CD4-positive, alpha-beta T cell treated with Interleukin-15 for 4 hours (primary cell): ENCODE measurements around the gene CREBBP.

Experiments used
- DNase-seq: peaks from one replicate; pipeline ENCODE4 v3.0.0-alpha.2; 2020; ENCODE audit warnings: low spot score

The CREBBP gene

DNA sequence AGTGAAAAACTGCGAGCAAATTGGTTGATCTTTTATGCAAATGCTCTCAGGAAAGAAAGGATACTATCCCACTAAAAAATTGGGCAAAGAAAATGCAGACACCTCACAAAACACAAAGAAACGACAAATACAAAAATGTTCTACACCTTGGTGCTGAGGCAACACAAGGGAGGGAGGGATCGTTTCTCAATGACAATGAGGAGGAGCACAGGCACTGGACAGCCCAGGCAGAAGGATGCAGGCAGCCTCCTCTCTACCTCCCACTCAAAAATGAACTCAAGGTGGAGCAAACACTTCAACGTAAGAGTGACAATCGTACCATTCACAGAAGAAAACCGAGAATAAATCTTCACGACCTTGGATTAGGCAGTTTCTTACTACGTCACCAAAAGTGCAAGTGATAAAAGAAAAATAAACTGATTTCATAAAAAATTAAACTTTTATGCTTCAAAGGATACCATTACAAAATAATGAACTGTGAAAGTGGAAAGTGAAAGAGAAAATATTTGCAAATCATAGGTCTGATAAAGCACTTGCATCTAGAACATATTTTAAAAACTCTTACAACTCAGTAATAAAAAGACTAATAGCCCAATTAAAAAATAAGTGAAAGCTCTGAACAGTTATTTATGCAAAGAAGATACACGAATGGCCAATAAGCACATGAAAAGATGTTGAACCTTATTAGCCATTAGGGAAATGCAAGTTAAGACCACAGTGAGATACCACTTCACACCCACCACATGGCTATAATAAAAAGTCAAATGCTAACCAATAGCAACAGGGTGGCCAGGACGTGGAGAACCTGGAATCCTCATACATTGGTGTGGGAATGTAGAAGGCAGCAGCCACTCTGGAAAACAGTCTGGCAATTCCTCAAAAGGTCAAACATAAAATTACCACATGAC lies 82.4 kb downstream of the CREBBP start:
- no peak for DNase-seq

DNA sequence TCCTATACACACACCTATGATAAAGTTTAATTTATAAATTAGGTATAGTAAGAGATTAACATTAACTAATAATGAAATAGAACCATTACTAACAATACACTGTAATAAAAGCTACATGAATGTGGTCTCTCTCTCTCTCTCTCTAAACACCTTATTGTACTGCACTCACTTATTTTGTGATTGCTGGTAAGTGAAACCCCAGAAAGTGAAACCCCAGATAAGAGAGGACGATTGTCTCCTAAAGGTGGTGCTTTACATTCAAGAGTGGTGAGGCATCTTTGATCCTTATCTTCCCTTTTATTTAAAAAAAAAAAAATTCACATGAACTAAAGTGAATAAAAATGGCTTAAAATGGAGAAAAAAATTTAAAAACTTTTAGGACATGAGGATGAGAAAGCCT lies 83.0 kb downstream of the CREBBP start:
- DNase-seq: peak; percentile 41

DNA sequence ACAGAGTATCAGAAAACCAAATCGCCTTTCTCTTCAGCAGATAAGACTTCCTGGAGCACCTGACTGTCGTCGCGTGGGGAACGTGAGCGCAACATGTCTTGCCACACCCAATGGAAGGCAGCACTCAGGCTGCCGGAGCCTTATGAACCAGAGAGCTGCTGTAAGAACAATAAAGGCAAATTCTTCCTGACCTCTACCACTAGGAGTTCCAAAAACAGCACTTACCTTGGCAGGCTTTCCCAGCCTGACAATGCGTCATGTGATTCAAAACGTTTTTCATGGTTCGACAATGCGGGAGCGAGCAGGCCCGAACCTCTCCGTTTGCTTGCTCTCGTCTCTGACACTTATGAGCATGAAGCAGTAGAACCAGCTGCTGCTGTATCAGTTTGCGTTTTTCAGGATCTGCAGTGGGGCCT lies 87.3 kb downstream of the CREBBP start:
- no peak for DNase-seq

DNA sequence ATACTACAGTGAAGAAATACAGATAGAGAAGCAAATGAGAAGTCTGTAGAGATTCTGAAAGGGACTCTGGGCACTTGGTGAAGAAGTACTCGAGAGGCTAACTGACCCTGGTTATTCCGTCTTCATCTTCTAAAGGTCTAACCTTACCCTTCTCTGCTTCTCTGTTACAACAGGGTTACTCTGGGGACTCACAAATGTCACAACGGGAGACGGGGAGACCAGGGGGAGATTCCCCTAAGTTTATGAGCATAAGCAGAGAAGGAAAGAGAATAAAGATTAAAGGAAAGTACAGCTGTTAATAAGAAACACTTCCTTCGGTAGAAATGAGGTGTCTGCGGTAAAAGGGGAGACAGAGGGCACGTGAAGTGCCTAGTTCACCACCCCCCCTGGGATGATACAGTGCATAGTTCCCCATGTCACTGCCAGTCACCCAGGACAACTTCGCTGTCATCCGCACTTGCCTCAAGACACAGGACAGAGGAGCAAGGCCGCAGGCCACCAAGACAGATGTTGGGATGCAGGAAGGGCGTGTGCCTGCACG lies 88.0 kb downstream of the CREBBP start:
- no peak for DNase-seq

DNA sequence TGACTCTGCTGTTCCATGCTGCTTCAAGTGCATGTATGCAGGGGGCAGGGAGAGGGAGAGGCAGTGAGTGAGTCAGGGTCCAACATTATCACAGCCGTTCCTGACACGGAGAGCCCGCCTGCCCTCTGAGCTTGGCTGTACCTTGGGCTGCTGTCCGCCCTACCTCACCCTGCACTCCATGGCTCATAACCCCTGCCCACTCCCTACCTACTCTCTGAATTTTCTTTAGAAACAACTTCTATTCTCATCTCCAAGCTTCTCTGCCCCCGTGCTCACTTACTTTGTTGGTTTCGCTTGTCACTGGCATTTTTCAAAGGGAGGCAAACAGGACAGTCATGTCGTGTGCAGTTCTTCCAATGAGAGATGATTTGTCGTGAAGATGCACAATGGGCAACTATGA lies 88.8 kb downstream of the CREBBP start:
- DNase-seq: no peak

DNA sequence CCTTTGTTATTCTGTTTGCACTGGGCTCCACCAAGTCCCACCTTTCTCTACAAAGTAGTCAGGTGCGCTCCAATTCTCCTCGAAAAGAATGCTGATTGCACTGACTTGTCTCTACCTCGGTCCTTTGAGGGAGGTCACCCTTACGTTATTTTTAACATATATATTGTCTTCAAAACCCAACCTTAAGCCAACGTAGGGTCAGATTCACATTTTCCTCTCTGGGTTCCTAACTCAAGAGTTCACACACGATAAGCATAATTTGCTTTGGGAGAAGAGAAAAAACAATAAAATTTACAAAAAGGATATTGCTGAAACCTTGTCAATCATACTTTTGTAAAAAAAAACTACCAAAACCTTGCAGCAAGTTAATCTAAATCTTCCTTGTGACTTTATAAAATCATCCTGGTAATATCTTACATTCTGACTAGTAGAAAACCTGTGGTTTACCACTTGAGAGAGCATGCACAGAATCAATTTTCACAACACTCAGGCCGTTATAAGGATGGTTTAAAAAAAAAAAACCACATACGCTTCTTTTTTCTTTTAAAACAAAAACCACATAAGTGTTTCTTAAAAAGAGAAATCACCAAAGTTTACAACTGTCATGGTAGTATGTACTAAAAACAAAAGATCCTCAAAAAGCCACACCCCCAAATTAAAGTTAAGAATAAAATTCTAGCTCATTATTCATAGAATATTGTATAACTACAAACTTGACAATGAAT lies 91.0 kb downstream of the CREBBP start:
- peak; percentile 53 for DNase-seq

DNA sequence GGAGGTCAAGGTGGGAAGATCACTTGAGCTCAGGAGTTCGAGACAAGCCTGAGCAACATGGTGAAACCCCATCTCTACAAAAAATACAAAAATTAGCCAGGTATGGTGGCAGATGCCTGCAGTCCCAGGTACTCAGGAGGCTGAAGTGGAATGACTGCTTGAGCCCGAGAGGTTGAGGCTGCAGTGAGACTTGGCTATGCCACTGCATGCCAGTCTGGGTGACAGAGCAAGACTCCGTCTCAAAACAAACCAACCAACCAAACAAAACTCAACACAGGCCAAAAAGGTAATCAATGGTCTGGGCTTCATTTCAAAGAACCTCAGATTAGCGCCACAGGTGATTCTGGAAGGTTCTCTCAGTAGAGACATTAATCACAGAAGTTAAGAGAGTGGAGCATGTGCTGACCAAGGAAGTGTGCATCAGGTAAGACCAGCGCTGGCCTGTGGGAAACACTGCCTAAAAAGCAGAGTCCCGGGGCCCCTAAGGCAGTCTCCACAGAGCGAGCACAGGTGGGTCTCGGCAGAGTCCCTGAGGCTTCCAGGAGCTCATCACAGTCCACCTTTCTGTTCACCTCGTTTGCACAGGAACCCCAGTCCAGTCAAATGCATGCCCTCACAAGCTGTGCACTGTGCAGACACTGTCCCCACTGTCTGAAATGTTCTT lies 91.7 kb downstream of the CREBBP start:
- no peak for DNase-seq

DNA sequence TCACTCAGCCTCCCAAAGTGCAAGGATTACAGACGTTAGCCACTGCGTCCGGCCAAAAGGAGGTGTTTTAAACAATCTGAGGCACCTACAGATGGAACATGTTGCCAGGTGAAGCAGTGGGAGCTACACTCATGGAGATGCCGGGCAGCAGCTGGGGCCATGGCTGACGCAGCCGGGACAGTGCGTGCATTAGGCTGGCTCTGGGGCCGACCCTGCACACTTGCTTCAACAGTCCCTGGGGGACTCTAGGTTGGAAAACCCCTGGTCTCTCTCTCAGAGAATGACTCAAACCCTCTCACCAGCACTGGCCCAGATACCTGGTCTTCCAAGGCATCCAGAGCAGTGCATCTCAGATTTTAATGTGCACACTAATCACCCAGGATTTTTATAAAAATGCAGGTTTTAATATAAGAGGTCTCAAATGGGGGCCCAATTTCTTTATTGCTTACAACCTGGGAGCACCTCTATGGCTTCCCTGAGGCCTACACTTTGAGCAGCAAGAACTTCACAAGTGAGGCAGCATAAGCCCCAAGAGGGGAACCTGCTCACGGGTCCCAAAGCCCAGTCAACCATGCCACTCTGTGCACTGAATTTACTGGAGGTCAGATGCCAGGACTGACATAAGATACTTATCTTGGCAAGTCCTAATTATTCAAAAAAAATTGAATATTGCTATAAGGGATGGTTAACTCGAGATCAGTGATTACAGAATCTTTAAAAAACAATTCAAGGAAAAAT lies 92.4 kb downstream of the CREBBP start:
- no peak for DNase-seq

DNA sequence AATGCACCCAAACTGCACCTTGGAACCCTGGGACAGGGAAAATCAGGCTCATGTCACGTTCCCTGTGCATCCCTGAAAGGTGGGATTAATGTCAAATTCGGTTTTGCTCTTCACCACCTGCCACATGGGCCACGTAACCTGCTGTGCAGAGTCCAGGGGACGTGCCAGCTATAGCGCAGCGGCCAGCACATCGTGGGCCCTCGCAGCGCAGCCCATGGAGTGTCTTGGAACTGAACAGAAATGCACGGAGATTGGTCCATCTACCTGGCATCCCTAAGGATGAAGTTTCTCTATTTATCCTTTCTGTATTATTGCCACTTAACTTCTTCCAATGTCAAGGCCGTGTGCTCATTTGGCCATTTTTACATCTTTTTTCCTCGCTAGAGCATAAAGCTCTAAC lies 95.1 kb downstream of the CREBBP start:
- no peak for DNase-seq

DNA sequence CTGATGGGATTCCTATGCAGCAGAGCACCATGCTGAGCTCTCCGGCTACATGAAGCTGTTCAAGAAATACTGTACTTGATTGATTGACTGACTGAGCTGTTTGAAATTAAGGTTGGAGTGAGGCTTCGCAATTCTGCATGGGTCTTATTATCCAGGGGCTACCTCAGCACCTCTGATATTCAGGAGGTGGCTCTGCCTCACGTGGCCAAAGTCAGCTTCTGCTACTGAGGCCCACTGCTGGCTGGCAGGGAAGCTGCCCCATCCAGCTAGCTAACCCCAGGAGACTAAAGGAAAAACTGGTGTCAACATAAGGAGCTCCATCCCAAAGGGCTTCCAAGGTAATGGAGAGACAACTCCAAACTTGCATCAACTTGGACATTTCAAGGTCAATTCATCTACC lies 97.0 kb downstream of the CREBBP start:
- DNase-seq: no peak

DNA sequence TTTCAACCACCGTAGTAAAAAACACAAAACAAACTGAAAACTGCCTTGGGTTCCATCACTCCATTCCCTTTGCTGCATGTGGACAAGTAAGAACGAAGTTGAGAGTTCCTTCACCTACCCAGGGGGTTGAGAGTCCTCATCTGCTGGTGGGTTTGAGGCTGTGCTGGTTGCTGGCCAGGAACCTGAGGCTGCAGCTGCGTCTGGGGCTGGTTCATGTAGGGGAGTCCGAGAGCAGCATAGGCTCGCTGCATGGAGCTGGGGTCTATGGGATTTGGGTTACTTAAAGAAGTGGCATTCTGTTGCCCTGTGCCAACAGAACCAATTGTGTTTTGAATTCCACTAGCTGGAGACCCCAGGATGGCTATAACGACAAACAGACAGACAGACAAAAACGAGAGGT lies 97.9 kb downstream of the CREBBP start:
- DNase-seq: no peak

DNA sequence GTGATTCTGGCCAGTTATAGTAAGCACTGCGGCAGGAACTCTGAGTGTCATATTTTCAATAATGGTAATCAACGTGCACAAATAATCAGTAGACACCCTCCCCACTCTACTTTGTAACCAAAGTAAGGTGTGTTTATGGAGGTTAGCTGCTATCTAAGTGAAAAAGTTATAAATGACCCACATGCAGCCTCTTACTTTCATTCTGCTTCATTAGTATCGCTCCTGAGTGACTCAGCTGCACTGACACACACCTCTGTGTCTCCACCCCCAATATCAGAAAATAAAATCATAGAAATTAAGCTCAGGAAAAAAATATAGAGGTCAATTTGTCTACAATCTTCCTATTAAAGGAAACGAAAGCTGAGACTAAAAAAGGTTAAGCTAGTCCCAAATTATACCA lies 99.1 kb downstream of the CREBBP start:
- no peak for DNase-seq

DNA sequence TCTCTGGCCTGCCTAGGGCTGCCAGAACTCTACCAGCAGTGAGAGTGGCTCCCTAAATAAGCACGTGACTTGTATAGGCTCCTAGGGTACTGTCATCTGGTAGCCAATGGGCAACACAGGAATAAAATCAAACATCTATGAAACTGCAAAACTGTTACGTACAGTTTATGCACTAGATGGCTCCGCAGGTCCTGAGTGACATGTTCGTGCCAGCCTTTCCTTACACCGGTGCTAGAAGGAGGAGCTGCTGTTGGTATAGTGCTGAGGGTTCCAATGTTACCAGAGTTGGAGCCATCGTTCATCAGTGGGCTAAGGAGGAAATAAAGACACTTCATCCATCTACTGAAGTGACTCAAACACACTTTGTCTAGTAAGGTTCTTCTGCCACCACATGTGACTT lies 99.9 kb downstream of the CREBBP start:
- no peak for DNase-seq

DNA sequence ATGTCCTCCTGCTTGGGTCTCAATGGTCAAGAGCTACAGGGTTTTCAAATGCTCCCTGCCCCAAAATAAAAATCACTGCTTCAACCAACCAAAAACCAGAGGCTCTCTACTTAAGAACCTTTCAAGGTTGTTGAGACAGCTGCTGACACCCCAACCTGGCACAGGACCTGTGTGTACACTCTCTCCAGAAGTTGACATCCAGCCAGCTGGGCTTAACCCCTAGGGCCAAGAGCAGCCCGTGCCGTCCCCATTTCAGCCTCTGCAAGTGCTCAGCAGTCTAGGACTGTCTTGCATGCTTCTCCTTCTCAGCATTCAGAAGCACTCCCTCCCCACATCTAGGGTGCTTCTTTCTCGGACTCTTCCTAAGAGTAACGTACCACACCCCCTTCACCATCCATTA lies 104.2 kb downstream of the CREBBP start:
- DNase-seq: no peak

DNA sequence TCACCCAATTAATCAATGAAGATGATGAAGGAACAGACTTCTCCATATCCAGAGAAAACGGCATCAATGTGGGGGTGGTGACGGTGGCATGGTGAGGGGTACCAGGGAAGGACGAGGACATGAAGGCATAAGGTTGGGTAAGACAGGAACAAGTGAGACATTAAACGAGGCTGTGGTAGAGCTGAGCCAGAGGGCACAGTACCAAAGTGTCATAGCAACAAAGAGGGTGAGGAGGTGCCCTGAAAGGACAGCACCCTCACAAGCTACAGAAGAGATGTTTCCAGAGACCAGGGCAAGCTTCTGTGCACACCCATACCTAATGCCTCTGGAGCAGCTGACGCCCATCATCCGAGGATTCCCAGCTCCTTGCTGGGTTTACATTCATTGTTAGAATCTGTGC lies 105.7 kb downstream of the CREBBP start:
- no peak for DNase-seq

DNA sequence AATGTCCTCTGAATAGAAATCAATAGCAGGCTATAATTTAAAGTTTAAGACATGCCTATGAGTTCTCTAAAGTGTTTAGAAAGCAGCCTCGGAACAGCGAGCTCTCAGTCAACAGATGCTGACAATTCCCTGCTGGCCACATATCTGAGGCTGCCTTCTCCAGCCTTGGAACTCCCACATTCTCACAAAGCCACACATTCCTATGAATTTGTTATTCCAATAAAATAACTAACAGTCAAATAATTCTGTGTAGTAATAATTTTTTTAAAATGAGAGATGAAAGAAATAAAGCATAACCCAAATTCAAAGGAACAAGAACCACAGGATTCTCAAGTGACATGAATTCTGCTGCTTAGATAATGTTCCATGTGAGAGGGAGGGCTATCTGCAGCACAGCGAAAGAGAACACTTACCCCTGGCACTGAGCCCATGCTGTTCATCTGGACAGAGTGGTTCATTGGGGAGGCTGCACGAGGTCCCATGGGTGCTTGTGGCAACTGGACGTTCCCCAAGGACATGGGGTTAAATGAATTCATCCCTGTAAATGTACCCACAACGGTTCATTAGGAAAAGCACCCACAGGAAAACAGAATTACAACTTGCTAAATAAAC lies 106.3 kb downstream of the CREBBP start:
- no peak for DNase-seq

DNA sequence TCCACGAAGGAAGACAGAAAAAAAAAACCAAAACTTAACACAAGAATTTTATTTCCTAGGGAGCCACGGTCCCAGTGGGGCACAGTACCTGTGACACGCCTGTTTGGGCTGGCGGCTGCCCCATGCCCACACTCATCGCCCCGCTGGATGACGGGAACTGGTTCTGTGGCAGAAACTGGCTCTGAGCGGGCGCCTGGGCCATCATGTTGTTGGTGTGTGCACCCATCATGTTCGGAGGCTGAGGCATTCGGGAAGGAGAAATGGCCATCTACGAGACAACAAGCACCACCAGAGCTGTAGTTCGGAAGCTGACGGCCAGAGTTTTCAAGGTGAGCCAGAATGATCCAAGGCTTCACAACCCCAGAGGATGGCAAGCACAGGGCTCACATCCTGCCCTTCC lies 106.8 kb downstream of the CREBBP start:
- no peak for DNase-seq

DNA sequence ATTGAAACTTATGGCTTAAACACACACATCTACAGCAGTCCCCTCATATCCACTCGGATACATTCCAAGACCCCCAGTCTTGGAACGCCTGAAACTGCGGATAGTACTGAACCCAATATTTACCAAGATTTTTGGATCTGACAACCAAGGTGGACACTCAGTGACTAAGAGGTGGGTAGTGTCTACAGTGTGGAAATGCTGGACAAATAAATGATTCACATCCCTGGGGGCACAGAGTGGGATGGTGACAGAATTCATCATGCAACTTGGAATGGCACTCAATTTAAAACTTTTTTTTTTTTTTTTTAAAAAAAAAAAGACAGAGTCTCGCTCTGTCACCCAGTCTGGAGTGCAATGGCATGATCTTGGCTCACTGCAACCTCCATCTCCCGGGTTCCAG lies 109.0 kb downstream of the CREBBP start:
- DNase-seq: no peak

DNA sequence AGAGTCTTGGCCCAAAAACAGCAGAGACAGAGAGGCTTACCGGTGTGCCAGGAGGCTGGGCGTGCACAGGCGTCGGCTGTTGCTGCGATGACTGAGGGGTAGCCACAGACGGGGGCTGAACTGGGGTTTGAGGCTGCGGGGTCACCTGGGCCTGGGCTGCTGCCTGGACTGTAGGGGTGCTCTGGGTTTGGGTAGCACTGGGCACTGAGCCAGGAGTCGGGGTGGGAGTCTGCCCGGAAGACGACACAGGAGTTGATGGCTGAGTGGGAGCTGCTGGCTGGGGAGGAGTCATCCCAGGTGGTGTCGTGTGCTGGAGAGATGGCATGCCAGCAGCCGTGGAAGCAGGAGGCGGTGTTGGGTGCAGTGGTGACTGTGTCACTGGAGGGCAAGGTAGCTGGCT lies 110.0 kb downstream of the CREBBP start:
- no peak for DNase-seq

DNA sequence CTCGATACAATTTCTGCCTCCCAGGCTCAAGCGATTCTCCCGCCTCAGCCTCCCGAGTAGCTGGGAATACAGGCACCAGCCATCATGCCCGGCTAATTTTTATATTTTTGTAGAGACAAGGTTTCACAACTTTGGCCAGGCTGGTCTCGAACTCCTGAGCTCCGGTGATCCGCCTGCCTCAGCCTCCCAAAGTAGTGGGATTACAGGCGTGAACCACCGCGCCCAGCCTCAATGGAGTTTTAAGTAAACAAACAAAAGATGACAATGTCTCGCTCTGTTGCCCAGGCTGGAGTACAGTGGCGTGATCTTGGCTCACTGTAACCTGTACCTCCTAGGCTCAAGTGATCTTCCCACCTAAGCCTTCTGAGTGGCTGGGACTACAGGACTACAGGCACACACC lies 110.6 kb downstream of the CREBBP start:
- no peak for DNase-seq

DNA sequence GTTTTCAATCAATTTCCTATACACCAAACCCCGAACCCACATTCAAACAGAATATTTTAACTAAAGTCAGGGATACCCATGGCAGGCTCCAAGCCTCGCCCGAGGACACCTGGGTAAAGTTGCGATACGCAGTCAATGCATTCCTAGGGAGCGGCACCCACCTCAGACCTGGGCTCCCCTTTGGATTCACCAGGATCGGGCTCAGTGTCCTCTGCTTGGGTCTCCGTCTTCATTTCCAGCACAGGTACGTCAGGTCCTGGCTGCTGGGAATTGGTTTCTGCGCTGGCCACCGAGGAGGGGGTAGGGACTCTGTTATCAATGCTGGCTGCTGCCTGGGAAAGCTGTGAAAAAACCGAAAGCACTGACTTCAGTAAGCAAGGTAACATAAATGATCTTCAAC lies 111.5 kb downstream of the CREBBP start:
- no peak for DNase-seq
